Testis (tissue), 2 donors: Measurements from ENCODE around the gene MAP3K20.

Source experiments
- CTCF ChIP-seq, 3 experiments: fragments of 450-650 bp in 2 of 3; fragments of 200-600 bp in 1 of 3; sonication (generic) in 1 of 3; IDR thresholded peaks; one replicate each; pipeline ENCODE4 v1.5.1; 2016 to 2019; ENCODE audit warnings: antibody characterized with exemption in 3 of 3, mild to moderate bottlenecking in 2 of 3, moderate library complexity in 1 of 3
- POLR2A ChIP-seq: fragments of 450-650 bp; IDR thresholded peaks from one replicate; pipeline ENCODE4 v1.6.1; 2017; ENCODE audit warnings: antibody characterized with exemption, mild to moderate bottlenecking, moderate library complexity

- TF ChIP-seq CTCF (IDR thresholded peaks at IDR 0.05) (no peak), POLR2A (no peak)
Measured at GRCh38 chr2:173076581-173077345, 1.1 kb downstream of the MAP3K20 start.
